ENCODE data around the gene SETD9. TPM values are rescaled to one million over a fixed set of nuclear protein-coding genes. Genes with fewer than 3 reads are reported as not detected.
A peak's percentile ranks its signal among the peaks of the same experiment; 100 is the strongest.

SETD9 gene
- total and polyA plus RNA-seq, 2 of the 13 experiments (the other 11 are each of a cell fraction or from before 2014, with no cell fraction given), result 4.8 to 17.8 TPM

DNA sequence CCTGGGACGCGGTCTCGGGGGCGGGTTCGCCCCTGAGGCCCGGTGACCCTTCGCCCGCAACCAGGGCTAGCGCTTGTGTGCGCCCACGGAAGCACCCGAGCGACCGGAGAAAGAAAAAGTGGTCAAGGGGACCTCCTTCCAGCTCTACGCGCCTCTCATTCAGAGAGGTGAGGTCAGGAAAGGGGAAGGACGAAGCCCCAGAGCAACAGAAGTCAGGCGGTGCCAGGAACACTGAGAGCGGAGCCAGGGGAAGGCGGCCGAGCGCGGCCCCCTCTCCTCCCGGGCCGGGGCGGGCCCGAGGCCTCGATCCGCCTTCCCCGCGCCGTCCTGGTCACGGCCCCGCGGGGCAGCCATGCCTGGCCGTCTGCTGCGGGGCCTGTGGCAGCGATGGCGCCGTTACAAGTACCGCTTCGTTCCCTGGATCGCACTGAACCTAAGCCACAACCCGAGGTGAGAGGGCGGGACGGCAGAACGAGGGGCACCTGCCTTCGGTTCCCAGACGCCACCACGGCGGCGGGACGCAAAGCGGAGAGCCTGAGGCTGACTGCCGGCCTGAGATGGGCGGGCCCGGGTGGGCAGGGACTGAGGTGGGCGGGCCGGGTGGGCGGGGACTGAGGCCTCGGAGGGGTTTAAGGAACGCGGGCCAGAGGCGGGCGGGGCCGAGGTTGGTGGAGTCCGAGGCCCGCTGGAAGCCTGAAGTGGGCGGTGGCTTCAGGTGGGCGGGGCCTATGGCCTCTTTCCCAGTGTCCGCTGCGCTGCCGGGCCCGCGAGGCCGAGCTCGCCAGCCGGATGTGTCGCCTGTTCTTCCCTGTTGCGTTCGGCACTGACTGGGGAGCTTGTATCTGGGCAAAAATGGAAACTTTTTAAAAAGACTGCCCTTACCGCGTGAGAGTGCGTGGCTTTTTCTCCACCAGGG is at the start of gene SETD9 (continued):
- TF ChIP-seq, protein P1, sequence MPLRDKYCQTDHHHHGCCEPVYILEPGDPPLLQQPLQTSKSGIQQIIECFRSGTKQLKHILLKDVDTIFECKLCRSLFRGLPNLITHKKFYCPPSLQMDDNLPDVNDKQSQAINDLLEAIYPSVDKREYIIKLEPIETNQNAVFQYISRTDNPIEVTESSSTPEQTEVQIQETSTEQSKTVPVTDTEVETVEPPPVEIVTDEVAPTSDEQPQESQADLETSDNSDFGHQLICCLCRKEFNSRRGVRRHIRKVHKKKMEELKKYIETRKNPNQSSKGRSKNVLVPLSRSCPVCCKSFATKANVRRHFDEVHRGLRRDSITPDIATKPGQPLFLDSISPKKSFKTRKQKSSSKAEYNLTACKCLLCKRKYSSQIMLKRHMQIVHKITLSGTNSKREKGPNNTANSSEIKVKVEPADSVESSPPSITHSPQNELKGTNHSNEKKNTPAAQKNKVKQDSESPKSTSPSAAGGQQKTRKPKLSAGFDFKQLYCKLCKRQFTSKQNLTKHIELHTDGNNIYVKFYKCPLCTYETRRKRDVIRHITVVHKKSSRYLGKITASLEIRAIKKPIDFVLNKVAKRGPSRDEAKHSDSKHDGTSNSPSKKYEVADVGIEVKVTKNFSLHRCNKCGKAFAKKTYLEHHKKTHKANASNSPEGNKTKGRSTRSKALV (CRISPR knock-in tag; IDR thresholded peaks at IDR 0.05), result 0 out of 2 replicates have a peak, but pooled peaks have one; percentile 6
- peak; percentile 61; the same call in 1 of the 2 replicates for TF ChIP-seq ZNF331 (CRISPR knock-in tag; IDR thresholded peaks at IDR 0.05)
- TF ChIP-seq RXRA (CRISPR knock-in tag; IDR thresholded peaks at IDR 0.05), result peak; percentile 77
- TF ChIP-seq ZNF891 (CRISPR knock-in tag; IDR thresholded peaks at IDR 0.05), result no peak
- peak; percentile 91 for TF ChIP-seq YEATS4 (CRISPR knock-in tag; IDR thresholded peaks at IDR 0.05; ENCODE audit: borderline replicate concordance)
- TF ChIP-seq ZNF713 (CRISPR knock-in tag; IDR thresholded peaks at IDR 0.05), result no peak
- peak; percentile 69 for TF ChIP-seq REL (CRISPR knock-in tag; conservative IDR thresholded peaks at IDR 0.05)
- TF ChIP-seq ZNF746 (CRISPR knock-in tag; IDR thresholded peaks at IDR 0.05), result peak; percentile 35; the same call in 1 of the 2 replicates
- TF ChIP-seq ZNF816 (CRISPR knock-in tag; IDR thresholded peaks at IDR 0.05; ENCODE audit: borderline replicate concordance), result peak; percentile 88
- TF ChIP-seq ATF7 (IDR thresholded peaks at IDR 0.05), result no peak
- TF ChIP-seq ATF7 (CRISPR knock-in tag; IDR thresholded peaks at IDR 0.05), result peak; percentile 52; the same call in 1 of the 2 replicates
- peak; percentile 93 for TF ChIP-seq ZNF546 (CRISPR knock-in tag; conservative IDR thresholded peaks at IDR 0.05)
- TF ChIP-seq ZFX (CRISPR knock-in tag; IDR thresholded peaks at IDR 0.05; ENCODE audit: low read depth), result peak; percentile 97
- TF ChIP-seq ZEB1 (IDR thresholded peaks at IDR 0.05; ENCODE audit: insufficient replicate concordance, low read depth), result peak; percentile 11
- peak; percentile 73; the same call in 1 of the 2 replicates for TF ChIP-seq ZNF333 (CRISPR knock-in tag; IDR thresholded peaks at IDR 0.05; ENCODE audit: borderline replicate concordance)

All from HepG2 (cell line).